GM12865 (cell line): Measurements from ENCODE around the gene VAV3.

Experiments used
- DNase-seq: peaks from one replicate; pipeline ENCODE4 v3.0.0; 2010; ENCODE audit warnings: low read depth
- H3K4me3 ChIP-seq: 2 replicates; pipeline ENCODE4 v1.5.1; 2011; ENCODE audit warnings: mild to moderate bottlenecking, low read depth, low read length, control low read depth
- CTCF ChIP-seq: IDR thresholded peaks from 2 replicates; pipeline ENCODE4 v1.5.1; 2011; ENCODE audit warnings: low read length, control low read depth, low read depth, inconsistent platforms; ENCODE audit not compliant: insufficient read depth; ENCODE audit errors: missing control alignments

Gene VAV3

GRCh38 chr1:107926436-107927080 lies 38.4 kb downstream of the VAV3 start:
- no peak for TF ChIP-seq CTCF
- DNase-seq: peak; percentile 40

GRCh38 chr1:107925565-107925964 lies 39.4 kb downstream of the VAV3 start:
- no peak overlapping the region for H3K4me3 ChIP-seq
- TF ChIP-seq CTCF: no peak
- no peak for DNase-seq

More at GRCh38 chr1:107926436-107927080, 38.4 kb downstream of the VAV3 start:
- no peak overlapping the region for H3K4me3 ChIP-seq

- TF ChIP-seq CTCF: no peak
- H3K4me3 ChIP-seq: no peak overlapping the region
- DNase-seq: no peak
Observed at GRCh38 chr1:107920999-107921398, 44.0 kb downstream of the VAV3 start.

GRCh38 chr1:107920561-107920960 lies 44.4 kb downstream of the VAV3 start:
- no peak overlapping the region for H3K4me3 ChIP-seq
- DNase-seq: no peak
- no peak for TF ChIP-seq CTCF

- no peak for DNase-seq
Observed at GRCh38 chr1:107919953-107920352, 45.0 kb downstream of the VAV3 start.

GRCh38 chr1:107914119-107914765 lies 50.7 kb downstream of the VAV3 start:
- no peak for DNase-seq
- TF ChIP-seq CTCF: no peak
- no peak overlapping the region for H3K4me3 ChIP-seq

More at GRCh38 chr1:107919953-107920352, 45.0 kb downstream of the VAV3 start:
- no peak for TF ChIP-seq CTCF
- no peak overlapping the region for H3K4me3 ChIP-seq
